Upper lobe of right lung (tissue), 1 donor: Measurements from ENCODE around the gene ELFN2. TPM values are rescaled to one million over a fixed set of nuclear protein-coding genes. Genes with fewer than 3 reads are reported as not detected.

Experiments
- ATAC-seq: fragments of 200-7000 bp; cut with Tn5 transposase; one replicate; pipeline ENCODE4 v1.9.1; 2020; ENCODE audit warnings: mild to moderate bottlenecking, moderate library complexity
- DNase-seq: peaks from one replicate; pipeline ENCODE4 v3.0.0-alpha.2; 2020
- H3K27ac ChIP-seq: fragments of 200-600 bp; one replicate; pipeline ENCODE4 v1.8.0; 2022
- H3K27me3 ChIP-seq: fragments of 200-600 bp; one replicate; pipeline ENCODE4 v1.8.0; 2022; ENCODE audit warnings: mild to moderate bottlenecking
- H3K36me3 ChIP-seq: fragments of 200-600 bp; one replicate; pipeline ENCODE4 v1.8.0; 2022
- H3K4me1 ChIP-seq: fragments of 200-600 bp; one replicate; pipeline ENCODE4 v1.8.0; 2022
- H3K4me3 ChIP-seq: fragments of 200-600 bp; one replicate; pipeline ENCODE4 v1.8.0; 2022; ENCODE audit warnings: mild to moderate bottlenecking
- H3K9me3 ChIP-seq: fragments of 200-600 bp; one replicate; pipeline ENCODE4 v1.8.0; 2022
- CTCF ChIP-seq: fragments of 200-600 bp; IDR thresholded peaks from one replicate; pipeline ENCODE4 v1.8.0; 2022; ENCODE audit warnings: antibody characterized with exemption
- intact Hi-C: fragments of 100-400 bp; cut with DNase I; formaldehyde crosslinking; loops from one replicate; pipeline ENCODE4 v1.11.0; 2022
- total RNA-seq: library from RNA; stranded (reverse); fragmentation: NEBNext Ultra II Directional; extraction: Animal tissue kit (Norgen Biotek cat#: 25700); gene quantifications from one replicate; pipeline ENCODE4 v1.2.1, GENCODE V29; 2021
- donor health status: DM: no; HTN: yes; CAD: no; lungs with severe emphysema.

ELFN2 gene
- total RNA-seq, 1 donor from 2014 or later = 0.72 TPM

DNA sequence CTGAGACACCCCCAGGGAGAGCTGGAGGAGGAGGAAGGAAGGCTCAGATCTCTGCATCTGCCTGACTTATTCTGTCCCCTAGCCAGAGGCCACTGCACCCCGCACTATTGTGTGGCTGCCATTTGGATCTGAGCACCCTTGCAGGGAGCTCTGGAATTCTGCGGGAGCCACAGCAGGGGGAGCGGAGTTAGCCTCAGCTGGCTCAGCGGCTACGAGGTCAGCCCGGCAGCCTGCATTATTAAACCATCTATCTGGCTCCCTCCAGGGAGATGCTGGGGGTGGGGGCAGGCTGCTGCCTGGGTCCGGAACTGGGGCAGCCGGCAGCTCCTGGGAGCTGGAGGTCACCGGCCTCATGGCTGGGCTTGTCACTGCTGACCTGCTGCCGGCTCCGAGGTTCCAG lies 6.5 kb upstream of the ELFN2 start:
- no peak for TF ChIP-seq CTCF
- Histone ChIP-seq H3K36me3 (no peaks in the 10 kb centered on the region), H3K4me1 (no peaks in the 10 kb centered on the region), H3K4me3 (no peak overlapping the region), H3K9me3 (no peaks in the 10 kb centered on the region), H3K27me3 (peaks cover 24% of the 10 kb centered on the region), H3K27ac (no peak overlapping the region)
- ATAC-seq (no peak), DNase-seq (no peak)
- intact Hi-C loops = loop anchor here (10.0 kb wide), 1 partner anchor 119 kb away; no protein-coding TSS in a partner anchor

DNA sequence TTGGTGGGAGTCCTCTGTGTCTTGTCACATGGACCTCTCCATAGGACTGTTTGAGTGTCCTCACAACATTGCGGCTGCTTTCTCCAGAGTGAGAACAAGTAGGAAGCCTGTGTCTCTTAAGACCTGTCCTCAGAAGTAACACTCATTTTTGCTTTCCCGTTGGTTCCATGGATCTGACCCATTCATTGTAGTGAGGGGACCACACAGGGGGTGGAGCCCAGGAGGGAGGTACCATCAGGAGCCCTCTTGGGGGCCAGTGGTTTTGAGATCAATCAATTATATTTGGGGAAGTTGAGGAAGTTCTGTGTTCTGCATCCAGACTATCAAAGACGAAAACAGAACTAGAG lies 5.4 kb upstream of the ELFN2 start:
- intact Hi-C loops = loop anchor here (10.0 kb wide), 1 partner anchor 118 kb away; no protein-coding TSS in a partner anchor
- no peak overlapping the region for H3K4me3 ChIP-seq
- H3K27me3 ChIP-seq = peaks cover 35% of the 10 kb centered on the region
- no peaks in the 10 kb centered on the region for H3K9me3 ChIP-seq
- no peaks in the 10 kb centered on the region for H3K36me3 ChIP-seq
- H3K4me1 ChIP-seq = no peaks in the 10 kb centered on the region
- no peak for ATAC-seq
- DNase-seq = no peak
- no peak for TF ChIP-seq CTCF
- no peak overlapping the region for H3K27ac ChIP-seq

DNA sequence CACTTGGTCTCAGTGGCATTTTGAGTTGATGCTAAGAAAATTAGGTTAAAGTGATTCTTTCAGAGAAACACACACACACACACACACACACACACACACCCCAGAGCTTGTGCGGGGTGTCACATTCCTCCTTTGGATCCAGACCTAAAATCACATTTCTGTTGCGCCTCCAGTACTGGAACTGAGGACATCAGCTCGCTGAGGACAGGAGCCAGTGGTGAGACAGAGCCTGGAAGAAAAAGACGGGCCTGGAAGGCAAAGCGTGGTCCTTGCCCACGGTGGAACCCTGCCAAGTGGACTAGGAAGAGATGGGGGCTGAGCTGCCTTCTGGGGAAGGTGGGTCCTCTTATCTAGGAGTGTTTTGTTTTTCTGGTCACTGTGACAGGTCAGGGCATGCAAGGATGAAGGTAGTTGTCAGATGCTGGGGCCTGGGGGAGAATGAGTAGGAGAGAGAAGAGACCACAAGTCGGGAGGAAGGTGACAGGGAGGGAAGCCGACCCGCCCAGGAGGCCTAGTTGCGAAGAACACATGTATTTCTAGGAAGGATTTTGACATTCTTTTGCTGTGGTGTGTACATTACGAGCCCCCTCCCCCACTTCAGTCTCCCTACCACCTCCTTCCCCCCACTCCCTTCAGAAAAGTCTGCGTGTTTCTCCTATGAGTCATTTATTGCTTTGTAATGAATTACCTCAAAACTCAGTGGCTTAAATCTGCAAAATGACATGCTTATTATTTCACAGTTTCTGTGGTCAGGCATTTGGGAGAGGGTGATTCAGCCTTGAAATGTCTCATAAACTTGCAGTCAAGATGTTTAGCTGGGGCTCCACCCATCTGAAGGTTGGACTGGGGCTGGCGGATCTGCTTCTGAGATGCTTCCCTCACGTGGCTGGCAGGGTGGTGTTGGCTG lies 4.8 kb upstream of the ELFN2 start:
- ATAC-seq (no peak), DNase-seq (no peak)
- no peaks in the 10 kb centered on the region for H3K36me3 ChIP-seq
- intact Hi-C loops = loop anchor here (10.0 kb wide), 1 partner anchor 117 kb away; no protein-coding TSS in a partner anchor
- H3K9me3 ChIP-seq = no peaks in the 10 kb centered on the region
- no peak overlapping the region for H3K4me3 ChIP-seq
- TF ChIP-seq CTCF = no peak
- H3K4me1 ChIP-seq = no peaks in the 10 kb centered on the region
- no peak overlapping the region for H3K27ac ChIP-seq
- peaks cover 36% of the 10 kb centered on the region for H3K27me3 ChIP-seq

DNA sequence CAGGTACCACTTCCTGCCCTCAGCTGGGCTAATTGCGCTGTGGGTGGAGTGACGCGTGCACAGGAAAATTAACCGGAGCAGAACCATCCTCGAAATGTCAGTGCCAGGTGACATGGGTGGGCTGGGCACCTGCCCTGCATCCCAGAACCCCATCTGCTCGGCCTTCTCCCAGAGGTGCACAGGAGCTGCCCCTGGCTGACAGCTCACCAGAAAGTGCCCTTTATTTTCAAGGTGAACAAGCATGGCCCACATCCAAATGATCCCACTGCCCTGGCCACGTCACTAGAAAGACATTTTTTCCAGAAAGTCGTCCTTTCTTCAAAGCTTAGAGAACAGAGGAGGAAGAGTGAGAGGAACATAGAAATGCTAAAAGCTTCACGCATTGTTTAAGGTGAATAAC lies 4.1 kb upstream of the ELFN2 start:
- Histone ChIP-seq H3K9me3 (no peaks in the 10 kb centered on the region), H3K27ac (no peak overlapping the region), H3K36me3 (no peaks in the 10 kb centered on the region), H3K27me3 (peaks cover 42% of the 10 kb centered on the region), H3K4me3 (no peak overlapping the region), H3K4me1 (no peaks in the 10 kb centered on the region)
- intact Hi-C loops = loop anchor here (10.0 kb wide), 1 partner anchor 117 kb away; no protein-coding TSS in a partner anchor
- ATAC-seq = no peak
- TF ChIP-seq CTCF = no peak
- DNase-seq = no peak

DNA sequence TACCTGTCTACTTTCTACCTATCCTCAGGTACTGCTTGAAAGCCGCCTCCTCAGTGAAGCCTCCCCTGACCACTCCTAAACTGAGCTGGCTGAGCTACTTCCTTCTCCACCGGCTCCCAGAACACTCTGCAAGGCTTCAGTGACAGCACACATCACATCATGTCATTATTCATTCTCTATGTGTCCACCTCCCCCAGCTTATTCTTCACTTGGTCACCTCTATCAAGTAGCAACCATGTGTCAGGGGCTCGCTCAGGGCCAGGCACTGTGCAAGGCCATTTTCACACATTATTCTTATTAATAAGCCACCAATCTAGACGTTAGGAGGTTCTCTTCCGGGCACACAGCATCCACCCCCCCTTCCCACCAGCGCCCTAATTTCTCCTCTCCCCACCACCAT lies 3.7 kb upstream of the ELFN2 start:
- no peaks in the 10 kb centered on the region for H3K4me1 ChIP-seq
- DNase-seq (no peak), ATAC-seq (no peak)
- no peaks in the 10 kb centered on the region for H3K9me3 ChIP-seq
- H3K27ac ChIP-seq = no peak overlapping the region
- no peaks in the 10 kb centered on the region for H3K36me3 ChIP-seq
- no peak overlapping the region for H3K4me3 ChIP-seq
- H3K27me3 ChIP-seq = peaks cover 42% of the 10 kb centered on the region
- no peak for TF ChIP-seq CTCF
- intact Hi-C loops = loop anchor here (10.0 kb wide), 1 partner anchor 116 kb away; no protein-coding TSS in a partner anchor
